Stimulated activated CD8-positive, alpha-beta memory T cell treated with anti-CD3 and anti-CD28 coated beads, Interleukin-4, amount 100 ng/mL, for 48 hours (primary cell): ENCODE results near the gene PCBD1.
"Not testable (repeated sequence)": the region's sequence is repeated elsewhere in the genome, so short reads cannot be mapped to it uniquely, and the experiment has no call there.

Experiments used
- DNase-seq: peaks from one replicate; pipeline ENCODE4 v3.0.0-alpha.2; 2020

The PCBD1 gene

DNA sequence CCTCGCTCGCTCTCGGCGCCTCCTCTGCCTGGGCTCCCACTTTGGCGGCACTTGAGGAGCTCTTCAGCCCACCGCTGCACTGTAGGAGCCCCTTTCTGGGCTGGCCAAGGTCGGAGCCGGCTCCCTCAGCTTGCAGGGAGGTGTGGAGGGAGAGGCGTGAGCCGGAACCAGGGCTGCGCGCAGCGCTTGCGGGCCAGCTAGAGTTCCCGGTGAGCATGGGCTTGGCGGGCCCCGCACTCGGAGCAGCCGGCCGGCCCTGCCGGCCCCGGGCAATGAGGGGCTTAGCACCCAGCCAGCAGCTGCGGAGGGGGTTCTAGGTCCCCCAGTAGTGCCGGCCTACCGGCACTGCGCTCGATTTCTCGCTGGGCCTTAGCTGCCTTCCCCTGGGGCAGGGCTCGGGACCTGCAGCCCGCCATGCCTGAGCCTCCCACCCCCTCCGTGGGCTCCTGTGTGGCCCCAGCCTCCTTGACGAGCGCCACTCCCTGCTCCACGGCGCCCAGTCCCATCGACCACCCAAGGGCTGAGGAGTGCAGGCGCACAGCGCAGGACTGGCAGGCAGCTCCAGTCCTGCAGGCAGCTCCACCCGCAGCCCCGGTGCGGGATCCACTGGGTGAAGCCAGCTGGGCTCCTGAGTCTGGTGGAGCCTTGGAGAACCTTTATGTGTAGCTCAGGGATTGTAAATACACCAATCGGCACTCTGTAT is 26.7 kb downstream of the PCBD1 start:
- not testable (repeated sequence) for DNase-seq

DNA sequence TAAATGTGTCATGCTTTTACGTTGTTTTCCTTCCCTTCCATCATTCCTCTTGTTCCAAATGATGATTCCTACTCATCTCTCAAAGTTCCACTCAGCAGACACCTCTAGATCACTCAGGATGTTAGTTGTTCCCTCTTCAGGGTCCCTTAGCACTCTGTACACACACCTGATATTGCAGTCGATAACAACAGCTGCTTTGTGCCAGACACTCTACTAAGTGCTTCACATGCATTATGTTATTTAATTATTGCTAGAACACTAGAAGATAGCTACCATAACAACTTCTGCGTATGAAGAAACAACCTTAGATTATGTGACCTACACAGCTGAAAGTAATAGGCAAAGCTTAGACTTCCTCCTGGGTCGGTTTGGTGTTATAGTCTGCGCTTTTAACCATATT is 29.6 kb downstream of the PCBD1 start:
- DNase-seq: no peak

DNA sequence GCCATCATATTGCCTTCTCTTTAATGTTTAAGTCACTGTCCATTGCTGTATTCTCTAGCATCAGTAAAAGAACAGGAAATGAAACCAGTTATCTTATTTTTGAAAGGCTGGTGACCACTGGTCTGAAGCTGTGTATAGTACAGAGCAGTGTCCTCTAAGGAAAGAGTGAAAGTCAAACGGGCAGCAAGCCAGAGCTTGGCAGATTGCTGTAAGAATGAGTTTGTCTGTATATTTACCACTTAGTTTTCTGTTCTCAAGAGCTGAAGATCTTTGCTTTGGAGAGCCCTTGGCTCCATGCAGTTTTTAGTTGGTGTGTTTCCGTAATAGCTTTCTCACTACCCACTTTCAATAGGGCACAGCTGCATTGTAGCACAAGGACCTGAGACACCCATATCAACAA is 31.9 kb downstream of the PCBD1 start:
- DNase-seq: no peak

DNA sequence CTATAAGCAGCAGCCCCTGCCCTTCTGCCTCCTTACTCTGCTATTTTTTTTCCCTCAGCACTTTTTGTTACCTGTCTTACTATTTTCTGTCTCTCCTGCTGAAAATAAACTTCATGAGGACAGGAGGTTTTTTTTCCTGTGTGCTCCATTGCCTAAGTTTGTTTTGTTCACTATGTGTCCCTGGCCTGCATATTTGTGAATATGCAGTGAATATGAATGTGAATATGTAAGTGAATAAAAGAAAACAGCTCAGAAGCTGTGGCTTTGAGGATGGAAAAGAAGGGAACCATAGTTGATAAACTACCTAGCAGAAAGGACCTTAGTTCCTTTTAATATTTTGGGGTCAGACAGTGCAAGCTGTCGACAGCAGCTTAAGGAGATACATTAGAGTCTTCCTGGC is 34.9 kb downstream of the PCBD1 start:
- no peak for DNase-seq

DNA sequence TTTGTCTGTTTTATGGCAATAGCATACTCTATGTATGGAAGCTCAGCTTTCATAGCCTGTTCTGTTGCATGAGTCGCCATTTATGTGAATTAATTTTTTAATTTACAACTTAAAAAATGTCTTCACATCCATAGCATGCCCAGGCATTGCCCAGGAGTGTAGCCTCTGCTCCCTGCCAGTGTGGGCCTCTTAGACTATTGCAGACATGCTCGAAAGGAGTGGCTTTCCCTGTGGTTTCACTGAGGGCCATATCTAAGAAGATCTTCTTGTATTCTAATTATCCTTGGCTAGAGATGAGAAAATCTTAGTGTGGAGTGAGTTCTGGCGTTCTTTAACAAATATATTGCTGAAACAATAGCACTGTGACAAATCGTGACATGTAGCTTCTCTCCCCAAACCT is 35.3 kb downstream of the PCBD1 start:
- no peak for DNase-seq

DNA sequence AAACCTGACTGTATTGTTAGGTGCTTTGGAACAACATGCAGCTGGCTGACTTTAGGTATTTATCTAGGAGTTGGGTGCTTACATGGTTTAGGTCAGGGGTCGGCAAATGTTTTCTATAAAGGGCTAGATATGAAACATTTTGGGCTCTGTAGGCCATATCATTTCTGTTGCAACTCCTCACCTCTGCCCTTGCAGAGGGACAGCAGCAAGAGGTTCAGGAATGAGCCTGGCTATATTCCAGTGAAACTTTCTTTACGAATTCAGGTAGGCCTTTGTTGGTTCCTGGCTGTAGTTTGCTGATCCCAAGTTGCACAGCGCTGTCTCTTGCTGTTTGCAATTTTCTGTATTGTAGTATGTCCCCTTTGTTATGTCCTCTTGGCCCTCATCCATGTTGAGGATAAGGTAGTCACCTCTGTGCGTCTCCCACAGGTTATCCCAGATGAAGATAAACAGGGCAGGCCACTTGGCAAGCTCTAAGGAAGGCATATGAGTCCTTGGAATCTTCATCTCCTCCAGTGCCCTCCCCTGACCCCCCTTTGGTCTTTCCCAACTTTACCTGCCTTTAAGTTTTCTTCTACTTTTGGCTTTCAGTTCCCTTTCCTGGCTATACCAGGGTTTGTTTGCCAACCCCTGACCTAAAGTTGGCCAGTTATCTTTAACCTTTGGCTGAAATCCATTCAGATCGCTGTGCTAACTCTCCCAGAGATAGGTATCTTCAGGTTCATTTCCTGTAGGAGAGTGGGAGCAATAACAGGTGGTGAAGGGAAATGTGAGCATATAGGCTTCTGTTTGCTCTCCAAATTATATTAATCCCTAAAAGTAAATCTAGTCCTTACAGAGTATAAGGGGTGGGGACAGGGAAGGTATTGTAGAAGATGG is 36.5 kb downstream of the PCBD1 start:
- DNase-seq: no peak

DNA sequence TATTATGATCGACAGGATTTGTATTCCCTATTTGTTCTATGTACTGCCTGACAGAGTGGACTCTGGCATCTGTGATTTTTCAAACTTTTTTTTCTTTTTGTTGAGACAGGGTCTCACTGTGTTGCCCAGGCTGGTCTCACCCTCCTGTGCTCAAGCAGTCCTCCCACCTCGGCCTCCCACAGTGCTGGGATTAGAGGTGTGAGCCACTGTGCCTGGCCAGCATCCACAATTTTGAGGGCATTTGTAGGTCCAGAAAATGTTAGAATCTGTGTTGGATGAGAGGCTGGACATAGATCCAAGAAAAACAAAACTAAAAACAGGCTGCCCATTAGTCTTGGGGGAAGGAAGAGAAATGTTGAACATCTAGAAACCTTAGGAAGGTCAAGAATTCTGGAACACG is 38.3 kb downstream of the PCBD1 start:
- no peak for DNase-seq

DNA sequence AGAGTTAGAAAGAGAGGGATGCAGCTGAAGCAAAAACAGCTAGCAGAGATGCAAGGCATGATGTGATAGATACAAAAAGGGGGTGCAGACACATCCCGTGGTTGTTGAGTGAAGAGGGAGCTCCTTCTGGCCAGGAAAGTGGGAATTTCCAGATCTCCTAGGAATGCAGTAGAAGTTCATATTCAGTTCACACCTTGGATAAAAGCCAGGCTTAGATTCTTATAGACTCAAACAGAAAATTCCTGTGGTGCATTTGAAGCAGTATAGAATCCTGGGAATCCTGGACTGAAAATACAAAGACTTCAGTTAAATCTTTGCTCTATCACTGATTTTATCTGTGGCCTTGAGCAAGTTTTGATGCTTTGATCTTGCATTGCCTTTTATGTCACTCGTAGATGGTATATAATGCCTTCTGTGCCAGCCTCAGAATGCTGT is 38.8 kb downstream of the PCBD1 start:
- DNase-seq: no peak

DNA sequence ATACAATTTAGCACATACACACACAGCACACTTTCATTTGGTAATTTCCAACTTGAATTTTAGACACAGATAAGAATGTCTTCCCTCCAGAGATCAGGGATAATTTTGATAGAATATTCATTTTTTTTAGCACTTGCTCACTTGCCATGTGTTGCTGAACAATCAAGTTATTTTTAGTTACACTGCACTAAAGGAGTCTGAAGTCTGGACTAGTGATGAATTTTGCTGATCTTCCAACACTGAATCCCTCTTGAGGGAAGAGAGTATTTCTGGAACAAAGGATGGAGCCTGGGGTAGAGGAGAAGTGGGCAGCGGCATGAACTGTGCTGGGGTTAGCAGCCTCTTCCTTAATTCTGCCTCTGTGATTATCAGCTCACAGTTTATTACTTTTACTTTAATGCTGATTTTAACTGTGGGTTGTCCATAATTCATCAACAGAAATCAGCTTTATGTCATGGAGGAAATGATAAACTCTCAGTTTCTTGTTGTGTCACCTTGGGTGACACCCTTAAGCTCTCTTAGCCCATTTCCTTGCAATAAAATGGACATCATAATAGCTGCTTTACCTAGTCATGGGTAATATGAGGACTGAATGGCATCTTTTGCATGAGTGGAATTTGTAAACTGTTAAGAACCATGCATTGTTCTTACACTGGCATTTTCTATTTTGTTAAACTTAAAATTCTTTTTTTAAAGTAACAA is 40.6 kb downstream of the PCBD1 start:
- DNase-seq: no peak

DNA sequence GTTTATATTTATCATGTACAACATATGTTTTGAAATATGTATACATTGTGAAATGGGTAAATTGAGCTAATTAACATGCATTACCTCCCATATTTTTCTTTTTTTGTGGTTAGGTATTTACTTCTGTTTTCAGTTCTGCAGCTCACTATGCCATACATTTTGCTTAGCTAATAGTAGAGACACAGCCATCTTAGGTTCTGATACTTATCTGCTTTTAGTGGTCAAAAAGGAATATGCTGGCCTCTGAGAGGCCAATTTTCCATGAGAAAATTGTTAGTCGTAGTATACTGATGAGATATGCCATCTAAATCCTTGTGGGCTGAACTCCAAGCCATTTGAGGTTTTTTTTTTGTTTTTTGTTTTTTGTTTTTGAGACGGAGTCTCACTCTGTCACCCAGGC is 41.6 kb downstream of the PCBD1 start:
- DNase-seq: no peak

DNA sequence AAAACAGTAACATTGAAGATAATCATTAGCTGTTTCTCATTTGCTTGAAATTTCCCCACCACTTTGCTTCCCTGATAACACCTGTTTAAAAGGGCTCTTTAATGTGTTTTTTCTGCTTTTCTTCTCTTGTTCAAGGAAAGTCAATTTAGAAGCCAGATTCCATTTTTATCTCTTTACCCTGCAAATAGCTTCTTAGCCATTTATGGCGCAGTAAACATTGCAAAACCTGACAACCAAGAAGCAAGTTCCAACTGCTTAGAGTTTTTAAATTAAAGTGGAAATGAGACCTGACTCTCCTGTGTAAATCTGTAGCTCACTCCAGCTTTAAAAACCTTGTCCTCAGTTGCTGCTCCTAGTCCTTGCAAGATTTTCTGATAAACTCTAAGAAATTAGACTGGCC is 42.5 kb downstream of the PCBD1 start:
- no peak for DNase-seq

DNA sequence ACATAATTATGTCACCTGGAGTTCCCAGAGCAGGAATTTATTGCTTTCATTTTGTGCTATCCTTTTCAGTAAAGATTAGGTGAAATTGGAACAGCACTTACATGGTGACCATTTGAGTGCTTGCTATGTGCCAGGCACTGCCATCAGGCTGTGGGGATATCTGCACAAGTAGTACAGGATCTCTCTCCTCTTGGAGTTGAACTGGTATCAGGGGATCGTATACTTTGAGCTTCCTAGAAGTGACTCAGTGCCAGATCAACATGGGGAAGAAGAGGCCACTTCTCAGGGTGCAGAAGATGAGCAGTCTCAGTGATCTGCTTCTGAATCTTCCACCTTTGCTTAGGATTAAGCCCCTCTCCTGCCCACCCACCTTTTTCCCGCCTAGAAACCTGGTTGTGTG is 43.1 kb downstream of the PCBD1 start:
- no peak for DNase-seq

DNA sequence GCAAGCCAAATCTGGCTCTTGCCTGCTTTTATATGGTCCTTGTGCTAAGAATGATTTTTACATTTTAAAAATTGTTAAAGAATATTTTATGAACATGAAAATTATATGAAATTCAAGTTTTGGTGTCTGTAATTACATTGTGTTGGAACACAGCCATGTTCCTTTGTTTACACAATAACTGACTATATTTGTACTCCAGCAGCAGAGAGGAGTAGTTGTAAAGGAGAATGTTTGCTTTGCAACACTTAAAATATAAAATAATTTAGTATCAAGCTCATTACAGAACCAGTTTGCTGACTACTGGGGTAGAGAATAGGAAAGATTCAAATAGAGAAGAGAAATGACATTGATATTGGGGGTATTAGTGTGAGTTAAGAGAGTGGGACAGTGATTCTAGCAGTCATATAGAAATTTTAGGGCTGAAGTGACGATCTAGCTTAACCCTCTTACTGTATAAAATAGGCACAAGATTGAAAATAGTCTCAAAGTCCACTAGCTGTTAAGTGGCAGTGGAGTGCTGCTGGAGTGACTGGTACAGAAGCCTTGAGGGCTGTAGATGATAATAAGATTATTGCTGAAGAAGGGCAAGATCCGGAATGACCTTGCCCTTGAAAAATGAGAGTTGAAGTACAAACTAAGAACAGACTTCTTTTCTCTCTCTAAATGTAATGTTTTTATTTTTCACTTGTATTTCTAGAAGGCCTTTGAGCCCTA is 44.4 kb downstream of the PCBD1 start:
- no peak for DNase-seq

DNA sequence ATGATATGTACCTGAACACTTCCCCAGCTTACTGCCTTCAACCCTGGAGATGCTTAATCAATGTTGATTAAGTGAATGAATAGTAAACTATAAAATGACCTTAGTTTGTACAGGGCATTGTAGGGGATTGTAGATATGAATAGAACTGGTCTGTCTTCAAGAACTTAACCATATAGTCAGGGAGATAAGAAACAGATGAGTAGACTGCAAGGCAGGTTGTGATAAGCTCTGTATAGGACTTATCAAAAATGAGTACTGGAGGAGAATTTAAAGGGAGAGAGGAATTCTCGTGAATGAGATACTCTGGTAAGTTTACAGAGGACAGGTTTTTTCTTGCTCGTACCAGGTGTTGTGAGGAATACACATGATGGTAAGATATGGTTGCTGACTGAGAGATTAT is 45.0 kb downstream of the PCBD1 start:
- no peak for DNase-seq

DNA sequence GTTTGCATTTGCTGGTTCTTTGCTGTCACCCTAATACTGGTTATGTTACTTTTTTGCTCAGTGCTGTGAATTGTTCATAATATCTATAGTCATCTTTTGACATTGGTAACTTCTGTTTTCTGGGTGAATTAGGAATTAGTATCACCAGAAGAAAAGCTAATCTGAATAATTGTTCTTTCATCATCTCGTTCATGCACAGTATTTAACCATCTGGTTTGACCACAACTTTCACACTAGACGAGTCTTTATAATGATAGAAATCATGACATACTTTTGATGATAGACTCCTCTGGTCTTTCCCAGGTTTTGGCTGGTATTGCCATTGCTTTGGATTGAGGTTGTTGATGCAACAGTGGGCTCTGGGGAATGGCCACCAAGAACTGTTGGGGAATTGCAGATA is 47.5 kb downstream of the PCBD1 start:
- no peak for DNase-seq

DNA sequence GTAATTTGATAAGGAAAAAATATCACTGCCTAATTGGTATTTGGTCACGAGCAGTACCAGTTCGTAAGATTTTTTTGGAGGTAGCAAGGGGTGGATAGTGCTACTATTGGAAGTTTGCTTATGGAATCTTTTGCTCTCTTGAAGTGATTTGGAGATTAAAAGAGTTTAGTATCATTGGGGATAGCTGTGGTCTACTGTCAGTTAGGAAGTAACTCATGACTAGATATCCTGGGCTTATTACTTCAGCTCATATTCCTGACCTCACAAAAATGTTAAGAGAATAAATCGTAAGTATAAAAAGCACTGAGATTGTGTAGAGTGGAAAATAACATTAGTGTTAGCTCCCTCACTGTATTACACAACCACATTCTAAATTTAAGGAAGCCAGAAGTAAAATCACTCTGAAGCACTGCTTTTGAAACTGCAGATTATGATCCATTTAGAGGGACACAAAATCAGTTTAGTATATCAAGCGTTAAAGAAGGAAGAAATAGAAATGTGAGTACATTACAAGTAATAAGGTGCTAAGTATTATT is 50.0 kb downstream of the PCBD1 start:
- DNase-seq: no peak

DNA sequence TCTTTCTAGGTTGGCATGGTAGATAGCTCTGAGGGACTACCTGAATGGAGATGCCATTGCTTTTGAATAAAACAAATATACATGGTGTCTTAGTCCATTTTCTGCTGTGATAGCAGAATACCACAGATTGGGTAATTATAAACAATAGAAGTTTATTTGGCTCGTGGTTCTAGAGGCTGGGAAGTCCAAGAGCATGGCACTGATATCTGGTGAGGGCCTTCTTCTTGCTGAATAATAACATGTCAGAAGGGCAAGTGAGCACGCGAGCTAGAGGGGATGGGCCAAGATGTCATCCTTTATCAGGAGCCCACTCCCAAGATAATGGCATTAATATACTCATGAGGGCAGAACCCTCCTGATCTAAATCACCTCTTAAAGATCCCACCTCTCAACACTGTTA is 50.7 kb downstream of the PCBD1 start:
- no peak for DNase-seq

DNA sequence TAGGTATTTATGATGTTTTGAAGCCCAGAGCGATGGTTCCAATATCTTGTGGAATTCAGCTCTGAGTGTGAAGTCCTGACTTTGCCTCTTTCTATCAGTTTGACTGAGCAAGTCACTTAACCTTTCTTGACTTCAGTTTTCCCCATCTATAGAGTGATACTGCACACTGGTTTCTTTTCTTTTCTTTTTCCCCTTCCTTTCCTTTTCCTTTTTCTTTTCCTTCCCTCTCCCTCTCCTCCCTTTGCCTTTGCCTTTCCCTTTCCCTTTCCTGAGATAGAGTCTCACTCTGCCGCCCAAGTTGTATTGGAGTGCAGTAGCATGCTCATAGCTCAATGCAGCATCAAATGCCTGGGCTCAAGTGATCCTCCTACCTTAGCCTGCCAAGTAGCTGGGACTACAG is 52.0 kb downstream of the PCBD1 start:
- no peak for DNase-seq

DNA sequence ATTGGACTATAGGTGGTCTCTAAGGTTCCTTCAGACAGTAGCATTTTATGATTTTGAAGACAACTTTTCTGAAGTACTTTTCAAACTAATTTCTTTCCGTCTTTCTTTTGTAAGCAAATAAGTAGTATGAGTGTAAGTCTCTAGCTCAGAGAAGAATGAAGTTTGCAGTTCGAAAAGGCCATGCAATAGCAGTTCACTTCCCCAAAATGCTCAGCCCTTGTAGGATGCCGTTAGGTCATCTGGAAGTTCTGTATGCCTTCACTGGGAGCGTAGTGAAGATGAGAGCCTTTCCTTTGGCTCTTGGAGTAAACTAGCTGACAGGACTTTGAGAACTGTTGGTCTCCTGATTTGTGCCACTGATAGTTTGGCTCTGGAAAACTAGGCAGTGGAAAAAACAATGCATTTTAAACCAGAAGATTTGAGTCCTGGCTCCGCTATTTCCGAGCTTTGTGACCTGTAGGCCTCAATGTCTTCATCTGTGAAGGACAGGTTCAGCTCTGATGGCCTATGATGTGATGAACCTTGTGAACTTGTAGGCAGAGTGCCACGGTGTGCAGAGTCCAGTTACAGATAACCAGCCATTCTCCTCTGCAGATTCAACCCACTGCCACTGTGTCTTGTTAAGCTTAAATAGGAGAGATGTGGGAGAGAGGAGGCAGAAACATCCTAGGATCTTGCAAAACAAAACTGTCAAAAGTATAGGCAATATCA is 53.8 kb downstream of the PCBD1 start:
- no peak for DNase-seq

DNA sequence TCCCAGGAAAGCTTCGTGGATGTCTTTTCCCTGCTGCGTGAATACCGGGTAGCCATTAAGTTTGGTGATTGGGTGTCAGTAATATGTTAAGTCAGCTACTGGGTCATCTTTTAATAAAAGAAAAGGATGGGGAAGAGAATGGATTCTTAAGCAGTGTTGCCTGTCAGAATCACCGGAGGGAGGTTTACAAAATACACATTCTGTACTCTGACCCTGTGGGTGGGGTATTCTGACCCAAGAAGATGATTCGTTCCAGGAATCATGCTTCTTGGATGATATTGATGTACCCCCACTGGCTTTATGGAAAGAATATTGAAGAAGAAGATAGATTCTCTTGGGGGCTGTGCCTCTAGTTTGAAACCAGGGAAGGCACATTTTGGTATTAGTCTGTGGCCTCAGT is 54.3 kb downstream of the PCBD1 start:
- DNase-seq: no peak

DNA sequence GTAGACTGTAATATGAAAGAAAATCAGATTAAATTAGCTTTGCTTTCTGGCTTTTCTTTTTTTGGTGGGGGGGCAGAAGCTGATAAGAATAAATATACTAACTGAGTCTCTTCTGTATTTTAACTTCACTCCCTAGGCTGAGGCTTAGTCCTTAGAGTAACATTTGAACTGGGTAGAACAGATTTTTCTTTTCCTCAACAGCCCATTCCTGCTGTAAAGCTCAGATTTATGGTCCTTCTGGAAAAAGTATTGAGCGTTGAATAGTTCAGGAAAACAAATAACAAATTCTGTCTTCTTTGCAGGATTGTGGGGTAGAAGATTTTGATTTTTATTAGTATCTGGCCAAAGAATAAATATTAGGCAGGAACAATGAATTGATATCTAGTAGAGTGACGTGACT is 54.8 kb downstream of the PCBD1 start:
- no peak for DNase-seq
